HG03354 (cell line): ENCODE data around the gene STXBP5L.
"Not testable (repeated sequence)": the region's sequence is repeated elsewhere in the genome, so short reads cannot be mapped to it uniquely, and the experiment has no call there.

Source experiments
- ATAC-seq: cut with Tn5 transposase; IDR thresholded peaks from one replicate; pipeline ENCODE4 v1.9.1; 2021; ENCODE audit warnings: mild to moderate bottlenecking; ENCODE audit not compliant: unreplicated experiment, poor library complexity, severe bottlenecking

STXBP5L gene

GRCh38 chr3:121399820-121400219 lies 491.8 kb downstream of the STXBP5L start:
- ATAC-seq = no peak

- ATAC-seq = no peak
These were observed 497.6 kb downstream of the STXBP5L start for GRCh38 chr3:121405631-121406030.

- ATAC-seq = no peak
These were observed 503.5 kb downstream of the STXBP5L start for GRCh38 chr3:121411523-121411922.

GRCh38 chr3:121414924-121415323 lies 506.9 kb downstream of the STXBP5L start:
- no peak for ATAC-seq

GRCh38 chr3:121418182-121418581 lies 510.2 kb downstream of the STXBP5L start:
- ATAC-seq = no peak

- no peak for ATAC-seq
These were observed 516.5 kb downstream of the STXBP5L start for GRCh38 chr3:121424549-121424948.

- no peak for ATAC-seq
These were observed 522.7 kb downstream of the STXBP5L start for GRCh38 chr3:121430664-121431215.

- ATAC-seq = peak; percentile 93
These were observed 523.9 kb downstream of the STXBP5L start for GRCh38 chr3:121431726-121432517.

- ATAC-seq = no peak
These were observed 528.1 kb downstream of the STXBP5L start for GRCh38 chr3:121436074-121436473.

- no peak for ATAC-seq
These were observed 528.6 kb downstream of the STXBP5L start for GRCh38 chr3:121436641-121437040.

GRCh38 chr3:121443456-121443855 lies 535.5 kb downstream of the STXBP5L start:
- ATAC-seq = no peak

GRCh38 chr3:121451752-121452151 lies 543.7 kb downstream of the STXBP5L start:
- not testable (repeated sequence) for ATAC-seq

- no peak for ATAC-seq
These were observed 554.6 kb downstream of the STXBP5L start for GRCh38 chr3:121462565-121462964.

- no peak for ATAC-seq
These were observed 555.7 kb downstream of the STXBP5L start for GRCh38 chr3:121463745-121464144.

GRCh38 chr3:121467085-121467484 lies 559.1 kb downstream of the STXBP5L start:
- no peak for ATAC-seq

GRCh38 chr3:121473001-121473400 lies 565.0 kb downstream of the STXBP5L start:
- no peak for ATAC-seq
